CD14-positive monocyte (primary cell): Measurements from ENCODE around the gene ELMO1. TPM values are rescaled to one million over a fixed set of nuclear protein-coding genes. Genes with fewer than 3 reads are reported as not detected.

Experiments used
- DNase-seq, 3 donors: peaks; one replicate each; pipeline ENCODE4 v3.0.0-alpha.2; 2011 to 2022
- H2AFZ ChIP-seq: 2 replicates; pipeline ENCODE4 v1.6.0; 2012; ENCODE audit warnings: mild to moderate bottlenecking, low read depth, low read length, inconsistent platforms; ENCODE audit not compliant: insufficient read depth, poor library complexity, severe bottlenecking
- H3K27ac ChIP-seq, 2 donors: 1 replicate in 1 of 2; 2 replicates in 1 of 2; pipeline ENCODE4 v1.5.1; 2012 to 2013; ENCODE audit warnings: low read length in 2 of 2, control low read depth in 1 of 2, inconsistent platforms in 1 of 2, low read depth in 1 of 2, mild to moderate bottlenecking in 1 of 2
- H3K27me3 ChIP-seq, 2 donors: one replicate each; pipeline versions ENCODE4 v1.6.0 to v1.6.1; 2011 to 2013; ENCODE audit warnings: low read length in 2 of 2; ENCODE audit not compliant: control insufficient read depth in 2 of 2, insufficient read depth in 2 of 2
- H3K36me3 ChIP-seq, 2 donors: replicated peaks in 1 of 2; 1 replicate in 1 of 2; 2 replicates in 1 of 2; pipeline versions ENCODE4 v1.5.1 to v1.6.1; 2012 to 2013; ENCODE audit warnings: low read length in 2 of 2, control low read depth in 1 of 2, inconsistent platforms in 1 of 2, mild to moderate bottlenecking in 1 of 2; ENCODE audit not compliant: insufficient read depth in 2 of 2, control insufficient read depth in 1 of 2
- H3K4me1 ChIP-seq, 2 donors: 1 replicate in 1 of 2; 2 replicates in 1 of 2; pipeline versions ENCODE4 v1.5.1 to v1.6.1; 2012 to 2013; ENCODE audit warnings: low read length in 2 of 2, control low read depth in 1 of 2, inconsistent platforms in 1 of 2, mild to moderate bottlenecking in 1 of 2, moderate library complexity in 1 of 2; ENCODE audit not compliant: insufficient read depth in 2 of 2, control insufficient read depth in 1 of 2
- H3K4me2 ChIP-seq: replicated peaks from 2 replicates; pipeline ENCODE3; 2012; ENCODE audit warnings: low read length, moderate library complexity, mild to moderate bottlenecking; ENCODE audit not compliant: poor library complexity, severe bottlenecking; ENCODE audit errors: extremely low read depth
- H3K4me3 ChIP-seq, 3 experiments: fragments of 200-600 bp in 1 of 3; sonication (generic) in 1 of 3; replicated peaks in 1 of 3; 1 replicate in 2 of 3; 2 replicates in 1 of 3; pipeline ENCODE4 v1.5.1; 2011 to 2013; ENCODE audit warnings: low read length in 3 of 3, mild to moderate bottlenecking in 3 of 3, control low read depth in 2 of 3, low read depth in 2 of 3, inconsistent platforms in 1 of 3, moderate library complexity in 1 of 3
- H3K79me2 ChIP-seq: 2 replicates; pipeline ENCODE4 v1.6.0; 2012; ENCODE audit warnings: mild to moderate bottlenecking, control low read depth, inconsistent platforms, low read length, moderate library complexity; ENCODE audit not compliant: insufficient read depth
- H3K9ac ChIP-seq: 2 replicates; pipeline ENCODE4 v1.6.0; 2017; ENCODE audit warnings: low read length, mild to moderate bottlenecking; ENCODE audit not compliant: insufficient read depth, poor library complexity, severe bottlenecking
- H3K9me3 ChIP-seq, 2 donors: replicated peaks in 1 of 2; 1 replicate in 1 of 2; 2 replicates in 1 of 2; pipeline versions ENCODE4 v1.5.1 to v1.6.1; 2012 to 2013; ENCODE audit warnings: low read length in 2 of 2, control low read depth in 1 of 2; ENCODE audit not compliant: control insufficient read depth in 1 of 2, insufficient read depth in 1 of 2
- H4K20me1 ChIP-seq: 2 replicates; pipeline ENCODE4 v1.6.0; 2012; ENCODE audit warnings: mild to moderate bottlenecking, low read length, control low read depth, moderate library complexity; ENCODE audit not compliant: insufficient read depth
- H3K27ac Mint-ChIP-seq, 7 donors: one replicate each; pipeline ENCODE4 v1.8.0; 2020; ENCODE audit warnings: mild to moderate bottlenecking in 7 of 7, mixed read lengths in 7 of 7, moderate library complexity in 6 of 7, inconsistent platforms in 2 of 7
- H3K27me3 Mint-ChIP-seq, 3 donors: one replicate each; pipeline ENCODE4 v1.8.0; 2021 to 2022; ENCODE audit warnings: low read depth in 3 of 3, mild to moderate bottlenecking in 3 of 3, mixed read lengths in 3 of 3, moderate library complexity in 3 of 3, inconsistent platforms in 1 of 3
- H3K36me3 Mint-ChIP-seq, 2 donors: one replicate each; pipeline ENCODE4 v1.8.0; 2020; ENCODE audit warnings: mixed read lengths in 2 of 2, inconsistent platforms in 1 of 2, mild to moderate bottlenecking in 1 of 2
- H3K4me1 Mint-ChIP-seq: one replicate; pipeline ENCODE4 v1.8.0; 2020; ENCODE audit warnings: mild to moderate bottlenecking, mixed read lengths
- H3K4me3 Mint-ChIP-seq, 2 donors: one replicate each; pipeline ENCODE4 v1.8.0; 2020; ENCODE audit warnings: mild to moderate bottlenecking in 2 of 2, mixed read lengths in 2 of 2, moderate library complexity in 1 of 2
- H3K9me3 Mint-ChIP-seq, 7 donors: one replicate each; pipeline ENCODE4 v1.8.0; 2020 to 2022; ENCODE audit warnings: mixed read lengths in 7 of 7, mild to moderate bottlenecking in 6 of 7, moderate library complexity in 6 of 7, inconsistent platforms in 2 of 7
- CTCF ChIP-seq: fragments of 200-600 bp; IDR thresholded peaks from one replicate; pipeline ENCODE4 v1.8.0; 2022; ENCODE audit warnings: antibody characterized with exemption, mild to moderate bottlenecking
- whole genome bisulfite sequencing: methylation state at CpG from one replicate; pipeline ENCODE4 v1.1.5; 2013; ENCODE audit warnings: missing lambda C conversion rate; ENCODE audit not compliant: insufficient coverage; 5-methylcytosine and 5-hydroxymethylcytosine counted together
- intact Hi-C, 2 donors: fragments of 100-400 bp; cut with micrococcal nuclease; formaldehyde crosslinking; loops; one replicate each; pipeline versions ENCODE4 v1.15.0 to v1.15.1; 2023
- polyA plus RNA-seq, 3 donors: library from polyadenylated mRNA; depleted of rRNA in 1 of 3; unstranded in 2 of 3; stranded (reverse) in 1 of 3; fragments of 300-500 nt in 2 of 3; fragments of >200 nt in 1 of 3; fragmentation: Illumina TruSeq in 2 of 3; gene quantifications; 1 replicate in 2 of 3; 2 replicates in 1 of 3; pipeline ENCODE4 v1.2.3, GENCODE V29; 2012 to 2021

The ELMO1 gene
- polyA plus RNA-seq, 3 donors: 46.6 to 50.2 (median 46.7) TPM

DNA sequence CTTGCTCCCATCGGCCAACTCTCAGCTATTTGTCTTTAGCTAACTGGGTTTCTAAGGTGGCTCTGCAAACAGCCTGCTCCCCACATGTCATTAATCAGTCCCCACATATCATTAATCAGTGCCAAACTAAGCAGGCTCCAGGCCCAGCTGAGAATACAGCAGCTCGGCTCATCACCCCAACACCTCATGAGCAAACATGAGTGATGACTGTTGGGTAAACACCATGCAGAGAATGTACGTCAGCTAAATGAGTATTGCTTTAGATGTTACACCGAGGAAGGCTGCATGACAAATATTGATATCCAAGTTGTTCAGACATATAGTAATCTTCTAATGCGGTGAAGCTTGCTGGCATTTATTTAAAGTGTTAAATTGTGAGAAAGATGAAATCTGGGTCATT lies 536.9 kb downstream of the ELMO1 start:
- Histone ChIP-seq H3K79me2 (no peaks in the 10 kb centered on the region), H3K9me3 (no peaks in the 10 kb centered on the region), H3K4me1 (no peaks in the 10 kb centered on the region), H3K9ac (no peak overlapping the region), H3K4me3 (no peak overlapping the region), H4K20me1 (peaks cover 11% of the 10 kb centered on the region), H3K4me2 (no peak overlapping the region), H2AFZ (no peak overlapping the region), H3K27me3 (no peaks in the 10 kb centered on the region), H3K36me3 (peaks cover 6 to 24% of the 10 kb centered on the region in 2 donors), H3K27ac (no peak overlapping the region)
- Mint-ChIP-seq H3K9me3 (no peaks in the 10 kb centered on the region), H3K27ac (no peak overlapping the region), H3K4me3 (no peak overlapping the region), H3K4me1 (no peaks in the 10 kb centered on the region), H3K27me3 (no peaks in the 10 kb centered on the region), H3K36me3 (peaks cover 19 to 31% of the 10 kb centered on the region in 2 donors)
- DNase-seq: no peak
- WGBS: 100% methylated on average over 3 of the region's 5 CpGs
- intact Hi-C loops: no loop called here
- TF ChIP-seq CTCF: no peak

DNA sequence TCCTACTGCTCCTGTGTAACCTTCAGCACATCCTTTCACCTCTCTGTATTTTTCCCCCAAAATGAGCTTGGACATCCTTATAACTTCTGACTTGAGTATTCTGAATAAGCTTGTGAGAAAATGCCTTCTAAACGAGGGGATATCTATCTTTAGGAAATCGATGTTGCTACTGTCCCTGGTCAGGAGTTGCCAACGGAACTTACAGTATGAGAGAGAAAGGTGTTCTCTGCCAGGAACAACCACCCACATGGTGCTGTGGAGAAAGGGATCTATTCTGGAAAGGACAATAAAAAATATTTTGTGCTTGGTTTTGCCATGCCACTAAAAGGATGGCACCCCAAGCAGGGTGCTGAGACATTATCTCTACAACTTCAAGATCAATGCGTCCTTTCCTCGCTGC lies 537.8 kb downstream of the ELMO1 start:
- no peak for TF ChIP-seq CTCF

More for the DNA sequence above, 537.8 kb downstream of the ELMO1 start:
- Histone ChIP-seq H3K27me3 (no peaks in the 10 kb centered on the region), H2AFZ (no peak overlapping the region), H3K4me3 (no peak overlapping the region), H3K36me3 (peaks cover 6 to 19% of the 10 kb centered on the region in 2 donors), H3K4me1 (no peaks in the 10 kb centered on the region), H3K79me2 (no peaks in the 10 kb centered on the region), H4K20me1 (peaks cover 11% of the 10 kb centered on the region), H3K9ac (no peak overlapping the region), H3K27ac (no peak overlapping the region), H3K9me3 (no peaks in the 10 kb centered on the region), H3K4me2 (no peak overlapping the region)
- Mint-ChIP-seq H3K27me3 (no peaks in the 10 kb centered on the region), H3K4me3 (no peak overlapping the region), H3K9me3 (no peaks in the 10 kb centered on the region), H3K4me1 (no peaks in the 10 kb centered on the region), H3K27ac (no peak overlapping the region), H3K36me3 (peaks cover 21 to 30% of the 10 kb centered on the region in 2 donors)
- intact Hi-C loops: no loop called here
- DNase-seq: no peak
- 100% methylated on average over 1 of the region's 5 CpGs for WGBS
